Amniotic stem cell (primary cell): Measurements from ENCODE around the gene KLHL3.

Source experiments
- DNase-seq: peaks from one replicate; lab custom pipeline; 2025; lab: John Stamatoyannopoulos, UW

KLHL3 gene

GRCh38 chr5:137580030-137580429 lies 155.9 kb downstream of the KLHL3 start:
- DNase-seq: no peak

- DNase-seq: no peak
Observed at GRCh38 chr5:137575847-137576246, 160.0 kb downstream of the KLHL3 start.

GRCh38 chr5:137575211-137575610 lies 160.7 kb downstream of the KLHL3 start:
- DNase-seq: no peak

- no peak for DNase-seq
Observed at GRCh38 chr5:137573376-137573775, 162.5 kb downstream of the KLHL3 start.

- no peak for DNase-seq
Observed at GRCh38 chr5:137572042-137572695, 163.7 kb downstream of the KLHL3 start.

GRCh38 chr5:137570070-137570469 lies 165.8 kb downstream of the KLHL3 start:
- DNase-seq: no peak
